Body of pancreas (tissue), 4 donors: ENCODE results near the gene TFDP3. TPM values are rescaled to one million over a fixed set of nuclear protein-coding genes. Genes with fewer than 3 reads are reported as not detected.
A peak's percentile ranks its signal among the peaks of the same experiment; 100 is the strongest.

Experiments
- ATAC-seq: fragments of 150-250 bp; one replicate; pipeline ENCODE4 v1.9.1; 2016
- DNase-seq, 4 donors: peaks; one replicate each; pipeline ENCODE4 v3.0.0-alpha.2; 2019
- H3K27ac ChIP-seq, 4 donors: fragments of 200-600 bp; sonication (generic); 1 replicate in 3 of 4; 2 replicates in 1 of 4; pipeline versions ENCODE4 v1.5.1 to v1.6.1; 2016 to 2019; ENCODE audit warnings: mild to moderate bottlenecking in 1 of 4, mixed read lengths in 1 of 4, moderate library complexity in 1 of 4
- H3K27me3 ChIP-seq, 2 donors: fragments of 200-600 bp; sonication (generic); one replicate each; pipeline ENCODE4 v1.6.0; 2016; ENCODE audit warnings: mild to moderate bottlenecking in 1 of 2
- H3K36me3 ChIP-seq, 2 donors: fragments of 200-600 bp; sonication (generic); replicated peaks in 1 of 2; 2 replicates each; pipeline ENCODE4 v1.5.1; 2016; ENCODE audit warnings: low read depth in 2 of 2; ENCODE audit not compliant: insufficient read depth in 1 of 2
- H3K4me1 ChIP-seq: fragments of 200-600 bp; sonication (generic); one replicate; pipeline ENCODE4 v1.6.0; 2016
- H3K4me3 ChIP-seq, 2 donors: fragments of 200-600 bp; sonication (generic); 1 replicate in 1 of 2; 2 replicates in 1 of 2; pipeline ENCODE4 v1.5.1; 2016 to 2019
- H3K9me3 ChIP-seq, 3 donors: fragments of 200-600 bp; sonication (generic); 1 replicate in 2 of 3; 2 replicates in 1 of 3; pipeline ENCODE4 v1.5.1; 2016
- CTCF ChIP-seq, 7 experiments: fragments of 450-650 bp in 4 of 7; fragments of 200-600 bp in 3 of 7; sonication (generic) in 3 of 7; IDR thresholded peaks; one replicate each; pipeline ENCODE4 v1.5.1; 2016 to 2019; ENCODE audit warnings: antibody characterized with exemption in 7 of 7
- POLR2A ChIP-seq, 3 donors: fragments of 450-650 bp; IDR thresholded peaks; one replicate each; pipeline ENCODE4 v1.6.1; 2016; ENCODE audit warnings: antibody characterized with exemption in 3 of 3, mild to moderate bottlenecking in 2 of 3
- WGBS, 2 donors: methylation state at CpG; one replicate each; pipeline ENCODE4 v1.1.5; 2017; 5-methylcytosine and 5-hydroxymethylcytosine counted together
- intact Hi-C: fragments of 100-400 bp; cut with DNase I; formaldehyde crosslinking; loops from one replicate; pipeline ENCODE4 v1.15.1; 2023
- total RNA-seq, 2 donors: library from RNA; depleted of rRNA; stranded (reverse); fragments of >200 nt; gene quantifications; one replicate each; pipeline ENCODE4 v1.1.0, GENCODE V29; 2016

Gene TFDP3
- total RNA-seq, 2 donors from 2014 or later: not detected

- Histone ChIP-seq H3K4me1 (no peaks in the 10 kb centered on the region), H3K9me3 (no peaks in the 10 kb centered on the region), H3K27ac (no peak overlapping the region), H3K4me3 (no peak overlapping the region), H3K27me3 (no peaks in the 10 kb centered on the region), H3K36me3 (no peaks in the 10 kb centered on the region)
- no peak for TF ChIP-seq CTCF (IDR thresholded peaks at IDR 0.05)
- no peak for TF ChIP-seq POLR2A (IDR thresholded peaks at IDR 0.05)
- DNase-seq (no peak), ATAC-seq (no peak)
- intact Hi-C loops: no loop called here
Measured at GRCh38 chrX:133246921-133247320, 28.8 kb upstream of the TFDP3 start.

DNA sequence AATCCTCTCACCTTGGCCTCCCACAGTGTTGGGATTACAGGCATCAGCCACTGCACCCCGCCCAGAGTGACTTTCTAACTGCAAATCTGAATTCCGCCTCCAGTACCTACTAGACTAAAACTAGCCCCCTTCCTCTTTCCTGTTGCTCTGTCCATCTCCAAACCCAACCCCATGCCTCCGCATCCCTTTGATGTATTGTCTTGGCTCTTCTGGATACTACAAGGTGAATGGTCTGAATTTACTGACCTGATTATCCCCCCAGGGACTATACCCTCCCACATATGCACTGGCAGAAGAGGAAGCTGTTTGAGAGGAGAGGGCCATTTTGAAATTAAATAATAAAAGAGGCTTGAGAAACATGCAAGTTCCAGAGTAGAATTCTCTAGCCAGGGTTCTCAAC is 17.7 kb upstream of the TFDP3 start:
- H3K36me3 ChIP-seq: no peaks in the 10 kb centered on the region
- ATAC-seq: no peak
- H3K27me3 ChIP-seq: no peaks in the 10 kb centered on the region
- no peaks in the 10 kb centered on the region for H3K9me3 ChIP-seq
- no peak for DNase-seq
- intact Hi-C loops: no loop called here
- H3K27ac ChIP-seq: no peak overlapping the region
- WGBS, 2 donors: 89 to 100% methylated on average over 3 of the region's 3 CpGs
- TF ChIP-seq POLR2A (IDR thresholded peaks at IDR 0.05): no peak
- no peak for TF ChIP-seq CTCF (IDR thresholded peaks at IDR 0.05)
- H3K4me1 ChIP-seq: no peaks in the 10 kb centered on the region
- H3K4me3 ChIP-seq: no peak overlapping the region

DNA sequence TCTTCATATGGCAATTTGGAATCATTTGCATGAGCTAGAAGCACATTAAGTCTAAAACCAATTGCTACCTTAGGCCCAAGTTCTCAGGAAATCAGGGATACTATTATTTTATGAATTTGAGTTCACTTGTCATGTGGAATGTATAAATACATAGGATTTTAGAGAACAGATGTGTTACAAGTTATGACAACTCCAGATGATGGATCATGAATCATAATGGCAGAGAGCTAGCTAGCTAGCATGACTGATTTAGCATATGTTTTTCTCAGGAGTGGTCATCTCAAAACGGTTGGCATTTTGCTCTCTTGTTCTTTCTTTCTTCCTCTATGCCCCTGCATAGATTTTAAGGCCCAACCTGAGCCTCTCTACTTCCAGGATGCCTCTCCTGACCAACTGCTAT is 14.2 kb upstream of the TFDP3 start:
- intact Hi-C loops: no loop called here
- Histone ChIP-seq H3K4me3 (no peak overlapping the region), H3K27ac (no peak overlapping the region), H3K36me3 (no peaks in the 10 kb centered on the region), H3K4me1 (no peaks in the 10 kb centered on the region), H3K27me3 (no peaks in the 10 kb centered on the region), H3K9me3 (no peaks in the 10 kb centered on the region)
- WGBS, 2 donors: 41 to 46% methylated on average over 1 of the region's 1 CpG
- TF ChIP-seq CTCF (IDR thresholded peaks at IDR 0.05) (no peak), POLR2A (IDR thresholded peaks at IDR 0.05) (no peak)
- ATAC-seq (no peak), DNase-seq (no peak)

GRCh38 chrX:133229361-133229760 is 11.2 kb upstream of the TFDP3 start:
- no peak for TF ChIP-seq POLR2A (IDR thresholded peaks at IDR 0.05)
- TF ChIP-seq CTCF (IDR thresholded peaks at IDR 0.05): no peak
- Histone ChIP-seq H3K4me3 (no peak overlapping the region), H3K36me3 (no peaks in the 10 kb centered on the region), H3K27ac (no peak overlapping the region), H3K27me3 (no peaks in the 10 kb centered on the region), H3K4me1 (no peaks in the 10 kb centered on the region), H3K9me3 (no peaks in the 10 kb centered on the region)
- DNase-seq (no peak), ATAC-seq (no peak)
- intact Hi-C loops: no loop called here
- 80 to 100% methylated on average over 1 to 4 of the region's 4 CpGs for WGBS, 2 donors

- peak; percentile 8 to 47 (median 14) for DNase-seq
- no peak overlapping the region for H3K4me3 ChIP-seq
- TF ChIP-seq CTCF (IDR thresholded peaks at IDR 0.05) (peak in 4 of 7 experiments; percentile 15 to 32 (median 26)), POLR2A (IDR thresholded peaks at IDR 0.05) (no peak)
- WGBS, 2 donors: 67 to 72% methylated on average over 1 of the region's 1 CpG
- H3K9me3 ChIP-seq: no peaks in the 10 kb centered on the region
- intact Hi-C loops: no loop called here
- no peak overlapping the region for H3K27ac ChIP-seq
- no peak for ATAC-seq
- no peaks in the 10 kb centered on the region for H3K27me3 ChIP-seq
- H3K36me3 ChIP-seq: no peaks in the 10 kb centered on the region
- H3K4me1 ChIP-seq: no peaks in the 10 kb centered on the region
Measured at GRCh38 chrX:133215747-133216146, 2.4 kb downstream of the TFDP3 start.
